ENCODE results near the gene CYBRD1. TPM values are rescaled to one million over a fixed set of nuclear protein-coding genes. Genes with fewer than 3 reads are reported as not detected.

The CYBRD1 gene
- total and polyA plus RNA-seq, 4 donors = 25.2 to 488 (median 71.4) TPM

GRCh38 chr2:171564463-171564862 is 42.2 kb downstream of the CYBRD1 start:
- H3K4me1 ChIP-seq (ENCODE audit: control insufficient read depth in 5 of 5, insufficient read depth in 5 of 5, low read length in 5 of 5) = no peaks in the 10 kb centered on the region
- H3K9me3 ChIP-seq (ENCODE audit: control insufficient read depth in 4 of 4, insufficient read depth in 3 of 4, low read length in 3 of 4) = no peaks in the 10 kb centered on the region
- H3K27ac ChIP-seq (ENCODE audit: low read depth in 1 of 2, low read length in 1 of 2) = no peak overlapping the region
- WGBS, 2 donors = 66 to 77% methylated on average over 5 of the region's 5 CpGs
- no peak overlapping the region for H3K4me3 ChIP-seq
- no peaks in the 10 kb centered on the region for H3K27me3 ChIP-seq (ENCODE audit: control insufficient read depth in 3 of 3, insufficient read depth in 3 of 3, low read length in 2 of 3)
- ATAC-seq (ENCODE audit: insufficient read depth, low FRiP score) = no peak
- H3K36me3 ChIP-seq (ENCODE audit: control insufficient read depth in 4 of 4, insufficient read depth in 4 of 4, low read length in 4 of 4) = no peaks in the 10 kb centered on the region
- DNase-seq = peak in 2 of 3 donors; percentile 61 to 84
- H3K9ac ChIP-seq (ENCODE audit: insufficient read depth in 1 of 2, low read length in 2 of 2) = no peak overlapping the region
- TF ChIP-seq CTCF (IDR thresholded peaks at IDR 0.05; ENCODE audit: control extremely low read depth, extremely low read depth) = no peak

- Histone ChIP-seq H3K27ac (ENCODE audit: low read depth in 1 of 2, low read length in 1 of 2) (no peak overlapping the region), H3K27me3 (ENCODE audit: control insufficient read depth in 3 of 3, insufficient read depth in 3 of 3, low read length in 2 of 3) (no peaks in the 10 kb centered on the region), H3K36me3 (ENCODE audit: control insufficient read depth in 4 of 4, insufficient read depth in 4 of 4, low read length in 4 of 4) (no peaks in the 10 kb centered on the region), H3K4me1 (ENCODE audit: control insufficient read depth in 5 of 5, insufficient read depth in 5 of 5, low read length in 5 of 5) (no peaks in the 10 kb centered on the region), H3K9me3 (ENCODE audit: control insufficient read depth in 4 of 4, insufficient read depth in 3 of 4, low read length in 3 of 4) (no peaks in the 10 kb centered on the region), H3K4me3 (no peak overlapping the region), H3K9ac (ENCODE audit: insufficient read depth in 1 of 2, low read length in 2 of 2) (no peak overlapping the region)
- DNase-seq = no peak
- TF ChIP-seq CTCF (IDR thresholded peaks at IDR 0.05; ENCODE audit: control extremely low read depth, extremely low read depth) = no peak
- no peak for ATAC-seq (ENCODE audit: insufficient read depth, low FRiP score)
- WGBS, 2 donors = 0% methylated on average over 1 of the region's 1 CpG
Observed at GRCh38 chr2:171566057-171566456, 43.8 kb downstream of the CYBRD1 start.

- Histone ChIP-seq H3K27me3 (ENCODE audit: control insufficient read depth in 3 of 3, insufficient read depth in 3 of 3, low read length in 2 of 3) (no peaks in the 10 kb centered on the region), H3K9me3 (ENCODE audit: control insufficient read depth in 4 of 4, insufficient read depth in 3 of 4, low read length in 3 of 4) (no peaks in the 10 kb centered on the region), H3K4me3 (no peak overlapping the region), H3K9ac (ENCODE audit: insufficient read depth in 1 of 2, low read length in 2 of 2) (no peak overlapping the region), H3K4me1 (ENCODE audit: control insufficient read depth in 5 of 5, insufficient read depth in 5 of 5, low read length in 5 of 5) (no peaks in the 10 kb centered on the region), H3K36me3 (ENCODE audit: control insufficient read depth in 4 of 4, insufficient read depth in 4 of 4, low read length in 4 of 4) (no peaks in the 10 kb centered on the region), H3K27ac (ENCODE audit: low read depth in 1 of 2, low read length in 1 of 2) (no peak overlapping the region)
- ATAC-seq (ENCODE audit: insufficient read depth, low FRiP score) (no peak), DNase-seq (no peak)
- 96% methylated on average over 4 of the region's 4 CpGs for WGBS, 2 donors
- TF ChIP-seq CTCF (IDR thresholded peaks at IDR 0.05; ENCODE audit: control extremely low read depth, extremely low read depth) = no peak
Observed at GRCh38 chr2:171566753-171567152, 44.5 kb downstream of the CYBRD1 start.

GRCh38 chr2:171568089-171568488 is 45.8 kb downstream of the CYBRD1 start:
- TF ChIP-seq CTCF (IDR thresholded peaks at IDR 0.05; ENCODE audit: control extremely low read depth, extremely low read depth) = no peak
- ATAC-seq (ENCODE audit: insufficient read depth, low FRiP score) (no peak), DNase-seq (peak in 1 of 3 donors; percentile 17)
- H3K4me1 ChIP-seq (ENCODE audit: control insufficient read depth in 5 of 5, insufficient read depth in 5 of 5, low read length in 5 of 5) = no peaks in the 10 kb centered on the region
- WGBS, 2 donors = 45 to 53% methylated on average over 3 of the region's 3 CpGs
- H3K9me3 ChIP-seq (ENCODE audit: control insufficient read depth in 4 of 4, insufficient read depth in 3 of 4, low read length in 3 of 4) = no peaks in the 10 kb centered on the region
- peaks cover 0 to 5% (median 0%) of the 10 kb centered on the region in 3 donors for H3K27me3 ChIP-seq (ENCODE audit: control insufficient read depth in 3 of 3, insufficient read depth in 3 of 3, low read length in 2 of 3)
- H3K4me3 ChIP-seq = no peak overlapping the region
- no peak overlapping the region for H3K9ac ChIP-seq (ENCODE audit: insufficient read depth in 1 of 2, low read length in 2 of 2)
- no peaks in the 10 kb centered on the region for H3K36me3 ChIP-seq (ENCODE audit: control insufficient read depth in 4 of 4, insufficient read depth in 4 of 4, low read length in 4 of 4)
- H3K27ac ChIP-seq (ENCODE audit: low read depth in 1 of 2, low read length in 1 of 2) = no peak overlapping the region
